ENCODE measurements around the gene CNN3.

The CNN3 gene

GRCh38 chr1:94871031-94871430, 55.9 kb downstream of the CNN3 start:
- no peak overlapping the region for H3K4me3 ChIP-seq (ENCODE audit: low read depth, low read length)
- TF ChIP-seq CTCF (conservative IDR thresholded peaks at IDR 0.05; ENCODE audit: low read depth, low read length) = no peak
- DNase-seq (ENCODE audit: low read depth) = peak; percentile 52

GRCh38 chr1:94866164-94866807, 60.6 kb downstream of the CNN3 start:
- H3K4me3 ChIP-seq (ENCODE audit: low read depth, low read length) = no peak overlapping the region
- TF ChIP-seq CTCF (conservative IDR thresholded peaks at IDR 0.05; ENCODE audit: low read depth, low read length) = no peak
- peak; percentile 60 for DNase-seq (ENCODE audit: low read depth)

- no peak for TF ChIP-seq CTCF (conservative IDR thresholded peaks at IDR 0.05; ENCODE audit: low read depth, low read length)
- no peak overlapping the region for H3K4me3 ChIP-seq (ENCODE audit: low read depth, low read length)
- peak; percentile 57 for DNase-seq (ENCODE audit: low read depth)
Observed at GRCh38 chr1:94865360-94865759, 61.5 kb downstream of the CNN3 start.

- H3K4me3 ChIP-seq (ENCODE audit: low read depth, low read length) = no peak overlapping the region
- DNase-seq (ENCODE audit: low read depth) = peak; percentile 34
- TF ChIP-seq CTCF (conservative IDR thresholded peaks at IDR 0.05; ENCODE audit: low read depth, low read length) = no peak
Observed at GRCh38 chr1:94864821-94865220, 62.1 kb downstream of the CNN3 start.

GRCh38 chr1:94863919-94864318, 63.0 kb downstream of the CNN3 start:
- peak; percentile 93 for DNase-seq (ENCODE audit: low read depth)
- no peak overlapping the region for H3K4me3 ChIP-seq (ENCODE audit: low read depth, low read length)
- TF ChIP-seq CTCF (conservative IDR thresholded peaks at IDR 0.05; ENCODE audit: low read depth, low read length) = no peak

GRCh38 chr1:94863297-94863911, 63.5 kb downstream of the CNN3 start:
- no peak overlapping the region for H3K4me3 ChIP-seq (ENCODE audit: low read depth, low read length)
- no peak for TF ChIP-seq CTCF (conservative IDR thresholded peaks at IDR 0.05; ENCODE audit: low read depth, low read length)
- DNase-seq (ENCODE audit: low read depth) = peak; percentile 64

GRCh38 chr1:94862718-94863117, 64.2 kb downstream of the CNN3 start:
- no peak for DNase-seq (ENCODE audit: low read depth)
- no peak for TF ChIP-seq CTCF (conservative IDR thresholded peaks at IDR 0.05; ENCODE audit: low read depth, low read length)
- H3K4me3 ChIP-seq (ENCODE audit: low read depth, low read length) = no peak overlapping the region

All from choroid plexus epithelial cell (primary cell).